ENCODE measurements around the gene RUBCN.
"Not testable (repeated sequence)": the region's sequence is repeated elsewhere in the genome, so short reads cannot be mapped to it uniquely, and the experiment has no call there.

RUBCN gene

DNA sequence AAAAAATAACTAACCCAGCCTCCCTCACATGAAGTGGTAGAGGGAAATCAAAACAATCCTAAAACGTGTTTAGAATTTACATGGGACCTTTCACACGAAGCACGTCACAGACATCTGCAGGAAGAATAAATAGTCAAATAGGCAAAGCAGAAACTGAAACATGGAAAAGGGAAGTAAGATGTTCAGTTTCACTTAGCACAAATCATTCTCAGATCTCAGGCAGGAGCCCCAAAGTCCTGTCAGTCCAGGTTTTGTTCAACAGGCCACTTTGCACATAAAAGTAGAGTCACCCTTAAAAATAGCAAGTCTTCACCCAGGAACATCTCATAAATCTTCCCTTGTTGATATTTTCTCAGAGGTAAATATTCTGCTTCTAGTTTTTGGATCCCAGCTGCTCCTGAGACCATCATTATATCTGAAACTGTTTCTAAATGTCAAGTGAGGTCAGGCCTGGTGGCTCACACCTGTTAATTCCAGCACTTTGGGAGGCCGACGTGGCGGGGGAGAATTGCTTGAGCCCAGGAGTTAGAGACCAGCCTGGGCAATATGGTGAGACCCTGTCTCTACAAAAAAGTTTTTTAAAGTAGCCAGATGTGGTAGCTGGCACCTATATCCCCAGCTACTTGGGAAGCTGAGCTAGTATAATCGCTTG, 1.9 kb downstream of the RUBCN start:
- no peak for DNase-seq (ENCODE audit: low read depth)

DNA sequence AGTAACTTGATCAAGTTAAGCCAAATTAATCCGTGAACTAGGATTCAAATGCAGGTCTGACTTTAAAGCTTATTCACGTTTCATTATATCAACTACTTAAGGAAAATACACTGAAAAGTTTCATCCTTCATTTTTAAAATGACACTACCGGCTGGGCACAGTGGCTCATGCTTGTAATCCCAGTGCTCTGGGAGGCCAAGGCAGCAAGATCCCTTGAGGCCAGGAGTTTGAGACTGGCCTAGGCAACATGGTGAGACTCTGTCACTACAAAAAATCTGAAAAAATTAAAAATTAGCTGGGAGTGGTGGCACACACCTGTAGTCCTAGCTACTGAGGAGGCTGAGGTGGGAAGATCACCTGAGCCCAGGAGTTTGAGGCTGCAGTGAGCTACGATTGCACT, 3.7 kb downstream of the RUBCN start:
- no peak for DNase-seq (ENCODE audit: low read depth)

GRCh38 chr3:197731483-197731882, 5.2 kb downstream of the RUBCN start:
- DNase-seq (ENCODE audit: low read depth): not testable (repeated sequence)

GRCh38 chr3:197730770-197731169, 5.9 kb downstream of the RUBCN start:
- DNase-seq (ENCODE audit: low read depth): not testable (repeated sequence)

DNA sequence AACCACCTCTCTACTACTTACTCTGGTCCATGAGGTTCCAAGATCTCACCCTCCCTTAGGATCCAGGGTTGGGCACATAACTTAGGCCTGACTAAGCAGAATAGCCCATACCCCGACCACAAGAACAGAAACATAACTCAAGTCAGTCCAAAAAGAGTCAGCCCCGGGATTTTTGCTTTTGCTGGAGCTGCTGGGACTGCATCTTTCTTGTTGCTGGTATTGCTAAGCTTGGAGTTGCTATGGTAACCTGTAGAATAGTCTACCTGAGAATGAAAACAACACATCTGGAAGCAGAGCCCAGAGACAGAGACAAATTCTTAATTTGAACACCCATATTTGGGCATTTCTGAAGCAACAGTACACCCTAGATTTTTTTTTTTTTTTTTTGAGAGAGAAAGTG, 6.5 kb downstream of the RUBCN start:
- no peak for DNase-seq (ENCODE audit: low read depth)

GRCh38 chr3:197728487-197728886, 8.2 kb downstream of the RUBCN start:
- no peak for DNase-seq (ENCODE audit: low read depth)

- DNase-seq (ENCODE audit: low read depth): not testable (repeated sequence)
Observed at GRCh38 chr3:197727878-197728277, 8.8 kb downstream of the RUBCN start.

DNA sequence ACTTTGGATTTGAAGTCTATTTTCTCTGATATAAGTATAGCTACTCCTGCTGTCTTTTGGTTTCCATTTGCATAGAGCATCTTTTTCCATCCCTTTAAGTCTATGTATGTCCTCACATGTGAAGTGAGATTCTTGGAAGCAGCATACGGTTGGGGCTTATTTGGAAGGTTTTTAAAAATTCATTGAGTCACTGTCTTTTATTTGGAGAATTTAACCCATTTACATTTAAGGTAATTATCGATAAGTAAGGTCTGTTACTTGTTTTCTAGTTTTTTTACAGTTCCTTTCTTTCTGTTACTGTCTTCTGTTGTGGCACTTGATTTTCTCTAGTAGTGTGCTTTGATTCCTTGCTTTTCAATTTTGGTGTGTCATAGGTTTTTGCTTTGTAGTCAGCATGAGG, 14.0 kb downstream of the RUBCN start:
- DNase-seq (ENCODE audit: low read depth): no peak

GRCh38 chr3:197720694-197721093, 16.0 kb downstream of the RUBCN start:
- no peak for DNase-seq (ENCODE audit: low read depth)

DNA sequence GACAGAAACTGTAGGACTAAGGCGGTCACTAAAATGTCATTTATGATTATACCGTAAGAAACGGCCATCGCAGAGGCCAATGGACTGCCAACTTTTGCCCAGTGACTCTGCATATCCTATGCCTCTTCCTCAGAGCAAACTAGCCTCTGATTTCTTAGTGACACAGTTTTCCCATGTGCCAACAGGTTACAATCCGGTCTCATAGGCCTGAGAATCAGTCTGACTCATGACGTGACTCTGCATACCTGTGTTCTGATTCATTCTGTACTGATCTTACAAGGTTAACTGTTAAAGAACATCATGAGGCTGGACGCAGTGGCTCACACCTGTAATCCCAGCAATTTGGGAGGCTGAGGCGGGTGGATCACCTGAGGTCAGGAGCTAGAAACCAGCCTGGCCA, 17.8 kb downstream of the RUBCN start:
- DNase-seq (ENCODE audit: low read depth): no peak

DNA sequence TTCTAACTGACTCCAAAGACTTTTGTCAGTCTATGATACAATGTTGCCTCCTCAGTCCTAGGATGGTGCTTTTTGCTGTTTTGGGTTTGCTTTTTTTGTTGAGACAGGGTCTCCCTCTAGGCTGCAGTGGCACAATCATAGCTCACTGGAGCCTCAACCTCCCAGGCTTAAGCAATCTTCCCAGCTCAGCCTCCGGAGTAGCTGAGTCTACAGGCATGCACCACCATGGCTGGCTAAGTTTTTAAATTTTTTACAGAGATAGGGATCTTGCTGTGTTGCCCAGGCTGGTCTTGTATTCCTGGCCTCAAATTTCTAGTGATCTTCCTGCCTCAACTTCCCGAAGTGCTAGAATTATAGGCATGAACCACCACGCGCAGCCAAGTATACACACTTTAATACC, 22.5 kb downstream of the RUBCN start:
- no peak for DNase-seq (ENCODE audit: low read depth)

- no peak for DNase-seq (ENCODE audit: low read depth)
Observed at GRCh38 chr3:197713477-197713822, 23.3 kb downstream of the RUBCN start.

GRCh38 chr3:197711973-197712707, 24.6 kb downstream of the RUBCN start:
- peak; percentile 90 for DNase-seq (ENCODE audit: low read depth)

DNA sequence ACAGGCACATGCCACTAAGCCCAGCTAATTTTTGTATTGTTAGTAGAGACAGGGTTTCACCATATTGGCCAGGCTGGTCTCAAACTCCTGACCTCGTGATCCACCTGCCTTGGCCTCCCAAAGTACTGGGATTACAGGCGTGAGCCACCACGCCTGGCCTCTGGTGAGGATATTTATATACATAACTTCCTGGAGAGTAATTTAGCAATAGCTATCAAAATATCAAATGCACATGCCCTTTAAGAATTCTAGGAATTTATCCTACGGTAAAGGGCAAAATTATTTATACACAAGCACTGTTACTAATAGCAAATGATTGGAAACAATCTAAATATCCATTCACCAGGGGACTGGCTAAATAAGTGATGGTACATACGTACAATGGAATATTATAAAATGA, 25.7 kb downstream of the RUBCN start:
- not testable (repeated sequence) for DNase-seq (ENCODE audit: low read depth)

GRCh38 chr3:197709135-197709534, 27.6 kb downstream of the RUBCN start:
- DNase-seq (ENCODE audit: low read depth): no peak

- no peak for DNase-seq (ENCODE audit: low read depth)
Observed at GRCh38 chr3:197706658-197707057, 30.0 kb downstream of the RUBCN start.

GRCh38 chr3:197701841-197702240, 34.9 kb downstream of the RUBCN start:
- no peak for DNase-seq (ENCODE audit: low read depth)

DNA sequence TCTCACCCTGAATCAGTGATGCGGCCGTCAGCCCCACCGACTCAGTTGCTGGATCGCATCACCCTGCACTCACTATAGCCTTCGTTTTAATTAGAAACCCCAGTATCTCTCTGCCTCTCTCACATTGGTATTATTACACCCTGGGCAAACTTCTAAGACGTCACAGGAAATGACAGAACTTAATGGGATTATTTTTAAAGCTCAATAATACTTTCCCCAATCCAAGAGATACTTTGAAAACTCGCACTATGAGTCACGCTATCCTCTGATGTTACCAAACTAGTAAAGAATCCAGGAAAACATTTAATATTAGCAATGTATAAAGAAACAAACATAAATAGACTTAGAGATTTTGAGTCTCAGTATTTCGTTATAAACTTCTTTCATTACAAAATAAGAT, 36.6 kb downstream of the RUBCN start:
- no peak for DNase-seq (ENCODE audit: low read depth)

DNA sequence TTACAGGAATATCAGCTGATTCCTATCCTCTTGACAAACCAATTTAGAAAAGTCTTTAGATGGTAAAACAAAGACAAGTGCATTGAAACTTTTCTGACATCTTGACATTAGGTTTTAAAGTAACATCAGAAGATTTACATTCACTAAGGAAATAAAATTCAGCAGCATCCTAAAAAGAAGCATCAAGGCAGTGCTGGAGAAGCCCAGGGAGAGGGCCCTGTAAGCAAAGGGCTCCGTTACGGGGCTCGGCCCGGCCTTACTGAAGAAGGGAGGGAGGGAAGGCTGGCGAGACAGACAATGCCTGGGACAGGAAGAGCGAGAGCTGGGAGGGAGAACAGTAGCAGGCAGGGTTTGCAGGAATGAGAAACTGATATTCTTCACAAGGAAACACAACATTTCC, 39.3 kb downstream of the RUBCN start:
- DNase-seq (ENCODE audit: low read depth): no peak

DNA sequence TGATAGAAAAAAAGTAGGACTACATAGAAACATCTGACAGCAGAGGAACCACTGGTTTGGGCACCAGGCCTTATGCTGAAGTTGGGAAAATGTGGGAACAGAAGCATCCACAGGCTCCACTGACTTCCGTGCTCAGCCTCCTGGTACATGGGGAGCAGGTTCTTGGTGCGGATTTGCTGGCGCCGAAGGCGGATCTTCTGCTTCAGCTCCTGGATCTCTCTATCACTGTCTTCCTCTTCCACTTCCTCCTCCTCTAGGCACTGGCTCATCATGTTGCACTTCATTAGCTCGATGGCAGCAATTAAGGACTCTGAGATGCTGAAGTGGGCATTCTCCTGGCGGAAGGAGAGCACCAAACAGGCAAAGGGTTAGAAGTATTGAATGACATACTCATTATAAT, 42.5 kb downstream of the RUBCN start:
- DNase-seq (ENCODE audit: low read depth): no peak

DNA sequence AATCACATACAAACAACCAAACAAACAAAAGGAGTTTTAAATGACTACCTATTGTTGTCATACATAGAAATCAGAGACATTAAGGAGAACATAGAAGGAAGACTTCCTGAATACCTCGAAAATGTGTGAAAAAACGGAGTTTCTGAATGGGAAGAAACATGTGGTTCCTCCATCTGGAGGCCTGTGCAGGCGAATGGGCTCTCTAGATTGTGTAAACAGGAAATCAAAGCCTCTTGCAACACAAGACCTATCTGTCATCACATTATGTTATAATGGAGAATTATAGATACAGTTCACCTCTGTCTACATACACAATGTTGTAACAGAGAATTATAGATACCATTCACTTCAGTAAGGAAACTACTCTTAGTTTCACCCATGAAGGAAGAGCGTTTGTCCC, 44.1 kb downstream of the RUBCN start:
- no peak for DNase-seq (ENCODE audit: low read depth)

- DNase-seq (ENCODE audit: low read depth): no peak
Observed at GRCh38 chr3:197690754-197691153, 46.0 kb downstream of the RUBCN start.

DNA sequence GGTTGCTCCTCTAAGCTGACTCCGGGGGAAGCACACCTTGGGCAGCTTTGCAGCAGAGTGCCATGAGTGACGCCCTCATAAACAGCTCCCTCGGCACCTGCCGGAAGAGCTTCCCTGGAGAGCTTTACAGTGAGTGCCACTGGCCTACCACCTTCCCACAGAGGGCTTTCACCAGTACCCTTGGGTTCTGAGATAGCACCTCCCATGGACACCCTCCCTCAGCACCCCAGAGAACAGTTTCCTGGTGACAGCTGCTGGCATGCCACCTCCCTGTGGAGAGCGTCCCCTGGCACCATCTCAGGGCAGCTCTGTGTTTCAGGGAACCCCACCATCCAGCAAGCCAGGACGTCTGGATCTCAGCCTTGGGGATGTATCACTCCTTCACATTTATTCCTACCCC, 49.1 kb downstream of the RUBCN start:
- DNase-seq (ENCODE audit: low read depth): no peak

DNA sequence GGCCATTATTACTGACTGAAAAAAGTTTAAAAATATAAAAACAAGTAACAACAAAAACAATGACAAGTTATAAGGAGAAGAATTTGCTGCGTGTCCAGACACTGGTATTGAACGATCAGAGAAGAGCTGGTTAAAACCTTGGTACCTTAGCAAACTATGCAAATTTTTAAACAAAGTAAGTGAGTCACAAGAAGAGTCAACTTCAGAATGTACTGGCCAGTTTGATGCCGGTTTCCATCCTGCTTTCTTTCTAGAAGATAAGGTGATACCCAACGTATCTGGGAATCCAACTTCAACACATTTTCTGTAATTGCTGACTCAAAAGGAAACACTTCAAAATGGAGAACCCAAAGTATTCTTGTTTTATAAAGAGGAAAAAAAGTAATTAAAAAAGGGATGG, 49.8 kb downstream of the RUBCN start:
- no peak for DNase-seq (ENCODE audit: low read depth)
